HG03108 (cell line): Measurements from ENCODE around the gene LRP1-AS.

Experiments
- ATAC-seq: cut with Tn5 transposase; IDR thresholded peaks from one replicate; pipeline ENCODE4 v1.9.1; 2021; ENCODE audit warnings: moderate library complexity; ENCODE audit not compliant: unreplicated experiment

LRP1-AS gene

GRCh38 chr12:57142727-57143126, 4.7 kb downstream of the LRP1-AS start:
- no peak for ATAC-seq

GRCh38 chr12:57142121-57142520, 5.3 kb downstream of the LRP1-AS start:
- ATAC-seq, result no peak

- ATAC-seq, result no peak
Measured at GRCh38 chr12:57141249-57141648, 6.2 kb downstream of the LRP1-AS start.

- ATAC-seq, result no peak
Measured at GRCh38 chr12:57139796-57140649, 7.4 kb downstream of the LRP1-AS start.

GRCh38 chr12:57138526-57139272, 8.7 kb downstream of the LRP1-AS start:
- ATAC-seq, result no peak

GRCh38 chr12:57135527-57136326, 11.7 kb downstream of the LRP1-AS start:
- ATAC-seq, result no peak

- ATAC-seq, result no peak
Measured at GRCh38 chr12:57134949-57135348, 12.5 kb downstream of the LRP1-AS start.

- no peak for ATAC-seq
Measured at GRCh38 chr12:57133916-57134315, 13.5 kb downstream of the LRP1-AS start.

- no peak for ATAC-seq
Measured at GRCh38 chr12:57133013-57133569, 14.3 kb downstream of the LRP1-AS start.

GRCh38 chr12:57131896-57132744, 15.3 kb downstream of the LRP1-AS start:
- ATAC-seq, result no peak

- ATAC-seq, result no peak
Measured at GRCh38 chr12:57130941-57131340, 16.5 kb downstream of the LRP1-AS start.

- no peak for ATAC-seq
Measured at GRCh38 chr12:57129889-57130288, 17.5 kb downstream of the LRP1-AS start.

GRCh38 chr12:57129321-57129842, 18.0 kb downstream of the LRP1-AS start:
- no peak for ATAC-seq

GRCh38 chr12:57128519-57129247, 18.7 kb downstream of the LRP1-AS start:
- ATAC-seq, result no peak

- ATAC-seq, result no peak
Measured at GRCh38 chr12:57127726-57128518, 19.5 kb downstream of the LRP1-AS start, which contains the start of gene LRP1. Gene LRP1, plus strand, starts transcription at chr12:57128483. Its CDS starts 482 bp downstream, at chr12:57128965.

- ATAC-seq, result no peak
Measured at GRCh38 chr12:57127101-57127725, 20.2 kb downstream of the LRP1-AS start.

GRCh38 chr12:57126561-57126960, 20.9 kb downstream of the LRP1-AS start:
- no peak for ATAC-seq

- no peak for ATAC-seq
Measured at GRCh38 chr12:57126061-57126460, 21.4 kb downstream of the LRP1-AS start.
